Activated CD4-positive, alpha-beta T cell treated with anti-CD3 and anti-CD28 coated beads, Interleukin-2, amount 10 ng/mL, durations not matched to agents 24 days and 14 days (primary cell): Measurements from ENCODE around the gene MYOZ3. TPM values are rescaled to one million over a fixed set of nuclear protein-coding genes. Genes with fewer than 3 reads are reported as not detected.

Experiments
- DNase-seq: peaks from one replicate; pipeline ENCODE4 v3.0.0; 2022
- H3K27ac Mint-ChIP-seq: one replicate; pipeline ENCODE4 v1.8.0; 2022; ENCODE audit warnings: mild to moderate bottlenecking, mixed read lengths
- H3K27me3 Mint-ChIP-seq: one replicate; pipeline ENCODE4 v1.8.0; 2022; ENCODE audit warnings: mixed read lengths
- H3K36me3 Mint-ChIP-seq: one replicate; pipeline ENCODE4 v1.8.0; 2022; ENCODE audit warnings: low read depth, mild to moderate bottlenecking, mixed read lengths
- H3K4me1 Mint-ChIP-seq: one replicate; pipeline ENCODE4 v1.8.0; 2021; ENCODE audit warnings: mixed read lengths
- H3K4me3 Mint-ChIP-seq: one replicate; pipeline ENCODE4 v1.8.0; 2022; ENCODE audit warnings: mild to moderate bottlenecking, moderate library complexity, mixed read lengths
- H3K9me3 Mint-ChIP-seq: one replicate; pipeline ENCODE4 v1.8.0; 2021; ENCODE audit warnings: mixed read lengths
- intact Hi-C: fragments of 100-400 bp; cut with micrococcal nuclease; formaldehyde crosslinking; loops from one replicate; pipeline ENCODE4 v1.15.1; 2023
- total RNA-seq: library from RNA; stranded (reverse); gene quantifications from 2 replicates; pipeline ENCODE4 v1.2.3, GENCODE V29; 2022

Gene MYOZ3
- total RNA-seq, 1 donor from 2014 or later, result 0.07 TPM

DNA sequence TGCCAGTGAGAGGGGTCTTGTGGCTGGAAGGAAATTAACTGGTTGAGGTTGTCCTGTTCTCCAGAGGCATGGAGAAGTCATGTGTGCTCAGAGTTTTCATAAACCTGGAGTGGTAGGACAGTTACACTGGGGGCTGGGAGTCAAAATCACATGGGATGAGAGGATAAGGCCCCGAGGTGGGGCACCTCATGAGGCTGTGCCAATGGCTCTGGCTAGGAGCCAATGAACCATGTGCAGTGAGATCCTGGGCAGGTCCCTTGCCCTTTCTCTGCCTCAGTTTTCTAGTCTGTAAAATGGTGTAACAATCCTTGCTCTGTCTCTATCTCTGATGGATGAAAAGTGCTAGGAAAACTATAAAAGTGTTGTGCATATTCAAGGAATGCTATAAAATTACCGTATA, 27.6 kb upstream of the MYOZ3 start:
- Mint-ChIP-seq H3K27ac (no peak overlapping the region), H3K4me3 (no peak overlapping the region), H3K27me3 (peaks cover 19% of the 10 kb centered on the region), H3K4me1 (no peaks in the 10 kb centered on the region), H3K36me3 (no peaks in the 10 kb centered on the region), H3K9me3 (no peaks in the 10 kb centered on the region)
- intact Hi-C loops, result no loop called here
- no peak for DNase-seq

DNA sequence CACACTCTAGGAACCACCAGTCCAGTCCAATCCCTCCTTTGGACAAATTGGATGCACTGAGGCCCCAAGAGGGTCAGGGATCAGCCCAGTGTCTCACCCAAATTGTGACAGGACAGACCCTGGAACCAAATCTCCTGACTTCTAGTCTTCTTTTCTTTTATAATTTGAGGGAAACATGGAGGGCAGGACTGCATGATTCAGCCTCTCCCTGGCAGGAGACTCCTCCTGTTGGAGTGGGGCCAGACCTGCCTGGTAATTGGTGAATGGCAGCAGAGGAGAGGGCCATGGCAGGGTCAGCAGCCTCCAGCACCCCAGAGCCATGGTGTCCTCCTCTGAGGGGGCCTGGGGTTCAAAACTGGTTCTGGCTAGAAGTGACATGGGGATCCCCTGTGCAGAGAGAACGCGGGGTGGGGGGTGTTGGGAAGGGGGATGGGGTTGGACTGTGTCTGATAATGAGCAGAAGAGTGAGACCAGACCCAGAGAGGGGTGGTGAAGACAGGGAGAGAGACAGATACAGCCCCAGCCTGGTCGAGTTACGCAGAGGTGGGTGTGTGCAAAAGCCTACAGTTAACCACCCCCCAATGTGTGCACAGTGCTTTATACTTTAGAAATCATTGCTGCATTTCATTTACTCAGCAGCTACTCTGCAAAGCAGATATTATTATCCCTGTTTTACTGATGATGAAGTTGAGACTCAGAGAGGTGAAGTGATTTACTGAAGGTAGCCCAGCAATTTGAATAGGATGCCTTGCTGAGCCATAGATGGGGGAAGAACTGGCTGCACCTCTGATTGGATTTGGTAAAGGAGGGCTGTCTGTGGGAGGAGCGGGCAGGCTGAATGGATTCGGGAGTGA, 24.4 kb upstream of the MYOZ3 start:
- DNase-seq, result no peak
- H3K27me3 Mint-ChIP-seq, result peaks cover 21% of the 10 kb centered on the region
- no peaks in the 10 kb centered on the region for H3K9me3 Mint-ChIP-seq
- no peak overlapping the region for H3K4me3 Mint-ChIP-seq
- no peaks in the 10 kb centered on the region for H3K36me3 Mint-ChIP-seq
- H3K4me1 Mint-ChIP-seq, result no peaks in the 10 kb centered on the region
- H3K27ac Mint-ChIP-seq, result no peak overlapping the region
- intact Hi-C loops, result no loop called here

DNA sequence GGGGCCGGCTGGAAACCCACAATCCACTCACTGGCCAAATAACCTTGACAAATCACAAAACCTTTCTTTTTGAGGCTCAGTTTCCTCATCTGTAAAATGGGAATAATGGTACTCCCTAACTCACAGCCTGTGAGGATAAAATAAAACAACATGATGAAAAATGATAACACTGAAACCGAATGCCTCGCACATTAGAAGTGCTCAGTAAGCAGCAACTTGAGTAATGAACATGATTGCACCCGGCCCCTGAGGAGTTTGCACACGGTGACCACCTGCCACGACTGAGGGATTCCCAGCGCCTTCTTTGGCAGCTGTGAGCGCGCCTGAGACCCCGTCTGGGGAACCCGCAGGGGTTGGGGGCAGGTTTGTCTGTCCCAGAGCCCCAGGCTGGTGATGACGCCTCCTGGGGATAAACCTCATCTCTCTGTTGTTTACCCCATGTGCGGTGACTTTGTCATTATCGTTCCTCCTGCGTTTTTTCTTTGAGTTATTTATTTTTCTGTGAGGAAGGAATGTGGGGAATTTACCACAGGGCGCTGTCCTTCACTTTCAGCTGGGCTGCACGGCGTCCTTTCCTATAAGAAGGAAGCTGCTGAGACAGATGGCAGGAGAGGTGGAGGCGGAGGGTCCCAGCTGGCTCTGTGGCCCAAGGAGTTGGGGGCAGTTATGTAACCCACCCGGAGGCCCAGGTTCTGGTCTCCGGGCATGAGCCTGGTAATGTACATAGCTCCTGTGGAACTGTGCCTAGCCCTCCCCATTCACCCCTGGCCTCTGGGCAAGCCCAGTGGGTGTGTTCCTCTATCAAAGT, 23.6 kb upstream of the MYOZ3 start:
- H3K4me1 Mint-ChIP-seq, result no peaks in the 10 kb centered on the region
- no peak overlapping the region for H3K27ac Mint-ChIP-seq
- intact Hi-C loops, result no loop called here

DNA sequence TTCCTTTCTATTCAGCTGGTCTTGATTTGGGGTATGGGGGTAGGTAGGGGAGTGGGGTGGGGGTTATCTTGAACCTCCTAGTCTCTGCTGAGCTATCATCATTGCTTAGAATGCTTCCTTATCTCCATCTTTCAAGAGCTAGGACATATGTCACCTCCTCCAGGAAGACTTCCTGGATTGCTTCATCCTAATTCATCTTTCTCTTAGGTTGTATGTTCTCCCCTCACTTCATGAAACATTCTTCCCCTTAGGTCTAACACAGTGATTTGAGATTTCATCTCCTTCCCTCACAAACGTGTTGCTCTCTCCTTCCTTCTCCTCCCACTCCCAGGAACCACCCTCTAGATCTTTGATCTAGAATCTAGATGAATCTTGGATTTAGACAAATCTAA, 23.0 kb upstream of the MYOZ3 start:
- no peak for DNase-seq
- Mint-ChIP-seq H3K4me3 (no peak overlapping the region), H3K27me3 (peaks cover 21% of the 10 kb centered on the region), H3K4me1 (no peaks in the 10 kb centered on the region), H3K36me3 (no peaks in the 10 kb centered on the region), H3K9me3 (no peaks in the 10 kb centered on the region), H3K27ac (no peak overlapping the region)
- intact Hi-C loops, result no loop called here

More for the DNA sequence above, 23.6 kb upstream of the MYOZ3 start:
- DNase-seq, result no peak
- no peak overlapping the region for H3K4me3 Mint-ChIP-seq
- H3K36me3 Mint-ChIP-seq, result no peaks in the 10 kb centered on the region
- H3K27me3 Mint-ChIP-seq, result peaks cover 21% of the 10 kb centered on the region
- H3K9me3 Mint-ChIP-seq, result no peaks in the 10 kb centered on the region

DNA sequence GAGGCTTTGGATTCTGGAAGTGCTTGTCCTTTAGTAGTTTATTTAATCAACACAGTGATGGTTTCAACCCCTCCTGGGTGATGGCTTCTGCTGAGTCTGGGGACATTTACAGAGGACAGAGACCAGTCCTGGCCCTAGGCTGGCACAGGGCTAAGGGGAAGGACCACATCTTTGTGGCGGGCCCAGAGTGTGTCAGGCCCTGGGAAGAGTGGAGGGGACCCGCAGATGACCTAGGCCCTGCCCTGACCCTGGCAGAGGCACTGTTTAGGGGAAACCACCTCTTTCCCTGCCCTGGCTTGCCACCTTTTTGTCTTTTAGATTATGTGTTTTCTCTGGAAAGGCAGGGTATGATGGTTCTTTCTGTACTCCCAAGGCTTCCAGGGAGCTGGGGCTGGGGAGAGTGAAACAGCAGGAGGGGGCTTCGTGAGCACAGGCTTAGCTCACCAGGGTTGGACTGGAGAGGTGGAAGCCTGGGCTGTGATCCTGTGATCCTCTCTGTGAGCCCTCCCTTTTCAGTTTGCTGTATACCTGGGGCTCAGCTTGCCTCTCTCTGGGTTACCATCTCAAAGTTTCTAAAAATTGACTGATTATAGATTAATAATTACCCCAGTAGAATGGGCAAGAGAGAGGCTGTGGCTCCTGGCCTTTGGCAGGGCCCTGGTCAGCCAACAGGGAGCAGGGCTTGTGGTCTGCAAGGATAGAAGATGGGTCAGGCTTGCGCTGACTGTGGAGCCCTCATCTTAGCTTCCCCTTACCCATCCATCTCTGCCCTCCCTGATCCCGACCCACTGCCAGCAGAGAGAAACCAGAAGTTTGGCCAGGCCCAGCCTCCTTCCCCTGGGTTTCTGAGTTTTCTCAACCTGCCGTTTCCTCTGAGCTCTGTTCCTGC, 22.3 kb upstream of the MYOZ3 start:
- no peaks in the 10 kb centered on the region for H3K36me3 Mint-ChIP-seq
- no peak overlapping the region for H3K4me3 Mint-ChIP-seq
- no peaks in the 10 kb centered on the region for H3K4me1 Mint-ChIP-seq
- no peaks in the 10 kb centered on the region for H3K9me3 Mint-ChIP-seq
- intact Hi-C loops, result no loop called here
- H3K27me3 Mint-ChIP-seq, result peaks cover 21% of the 10 kb centered on the region
- no peak for DNase-seq
- no peak overlapping the region for H3K27ac Mint-ChIP-seq

DNA sequence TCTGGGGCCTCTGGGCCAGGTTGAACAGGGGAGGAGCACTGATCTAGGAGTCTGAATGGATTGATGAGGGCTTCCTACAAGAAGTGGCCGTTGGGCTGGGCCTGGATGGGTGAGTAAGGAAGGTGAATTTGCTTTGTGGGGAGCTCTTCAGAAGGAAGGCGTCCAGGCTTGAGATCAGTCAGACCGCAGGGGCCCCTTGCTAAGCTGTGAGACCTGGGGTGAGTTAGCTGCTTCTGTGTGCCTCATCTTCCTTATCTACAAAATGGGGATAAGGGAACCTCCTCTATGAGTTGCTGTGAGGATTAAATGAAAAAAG, 21.7 kb upstream of the MYOZ3 start:
- Mint-ChIP-seq H3K9me3 (no peaks in the 10 kb centered on the region), H3K27me3 (peaks cover 24% of the 10 kb centered on the region), H3K4me3 (no peak overlapping the region), H3K4me1 (no peaks in the 10 kb centered on the region), H3K36me3 (no peaks in the 10 kb centered on the region), H3K27ac (no peak overlapping the region)
- DNase-seq, result no peak
- intact Hi-C loops, result no loop called here

DNA sequence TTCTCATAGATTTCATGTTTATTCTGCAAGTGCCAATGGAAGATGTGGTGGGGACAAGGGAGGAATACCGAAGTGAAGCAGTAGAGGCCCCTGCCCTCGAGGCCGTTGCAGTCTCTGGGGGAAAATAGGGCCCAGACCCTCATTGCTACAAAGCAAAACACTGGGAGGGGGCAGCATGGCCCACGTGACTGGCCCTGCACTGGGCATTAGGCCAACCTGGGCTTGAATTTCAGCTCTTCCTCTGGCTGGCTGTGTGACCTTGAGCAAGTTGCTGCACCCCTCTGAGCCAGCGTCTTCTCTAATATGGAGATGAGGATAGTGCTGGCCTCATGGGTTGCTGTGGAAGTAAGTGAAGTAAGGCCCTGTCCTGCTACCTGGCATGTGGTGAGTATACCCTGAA, 21.3 kb upstream of the MYOZ3 start:
- Mint-ChIP-seq H3K27me3 (peaks cover 29% of the 10 kb centered on the region), H3K9me3 (no peaks in the 10 kb centered on the region), H3K27ac (no peak overlapping the region), H3K36me3 (no peaks in the 10 kb centered on the region), H3K4me1 (no peaks in the 10 kb centered on the region), H3K4me3 (no peak overlapping the region)
- DNase-seq, result no peak
- intact Hi-C loops, result no loop called here

DNA sequence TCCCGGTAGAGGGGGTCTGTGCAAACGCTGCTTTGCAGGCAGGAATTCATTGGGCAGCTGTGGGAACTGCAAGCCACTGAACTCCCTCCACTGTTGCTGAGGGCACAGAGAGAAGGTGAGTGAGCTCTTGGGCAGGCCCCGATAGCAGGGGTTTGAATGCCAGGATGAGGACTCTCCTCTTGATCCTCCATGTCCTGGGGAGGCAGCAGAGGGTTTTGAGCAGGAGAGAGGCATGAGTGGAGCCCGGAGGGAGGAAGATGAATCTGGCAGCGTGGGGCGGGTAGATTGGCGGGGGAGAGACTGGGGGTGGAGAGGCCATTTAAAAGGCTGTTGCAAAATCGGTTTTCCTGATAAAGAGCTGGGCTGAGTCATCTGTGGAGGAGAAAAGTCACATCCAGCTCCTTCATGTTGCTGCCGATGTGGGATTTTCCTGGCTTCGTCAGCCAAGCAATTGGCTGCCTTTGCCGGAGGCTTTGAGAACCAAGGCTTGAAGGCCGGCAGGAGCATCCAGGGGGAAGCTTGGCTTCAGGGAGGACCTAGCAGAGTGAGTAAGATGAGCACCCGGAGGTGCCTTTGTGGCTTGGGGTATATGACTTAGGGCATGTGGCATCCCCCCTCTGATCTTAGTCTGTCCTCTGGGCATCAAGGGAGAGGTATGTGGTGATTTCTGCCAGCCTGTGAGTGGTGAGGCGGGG, 20.6 kb upstream of the MYOZ3 start, which contains the start of gene SYNPO:
Gene SYNPO (plus strand): TSS at position 350 of the 695 bp plus-strand sequence. CDS start 7,616 bp downstream, outside the sequence.
- H3K9me3 Mint-ChIP-seq, result no peaks in the 10 kb centered on the region
- no peaks in the 10 kb centered on the region for H3K4me1 Mint-ChIP-seq
- no peak for DNase-seq
- H3K27me3 Mint-ChIP-seq, result peaks cover 29% of the 10 kb centered on the region
- intact Hi-C loops, result no loop called here
- no peak within 1 kb of the TSS for H3K27ac Mint-ChIP-seq
- H3K4me3 Mint-ChIP-seq, result no peak within 1 kb of the TSS
- no peaks in the 10 kb centered on the region for H3K36me3 Mint-ChIP-seq

DNA sequence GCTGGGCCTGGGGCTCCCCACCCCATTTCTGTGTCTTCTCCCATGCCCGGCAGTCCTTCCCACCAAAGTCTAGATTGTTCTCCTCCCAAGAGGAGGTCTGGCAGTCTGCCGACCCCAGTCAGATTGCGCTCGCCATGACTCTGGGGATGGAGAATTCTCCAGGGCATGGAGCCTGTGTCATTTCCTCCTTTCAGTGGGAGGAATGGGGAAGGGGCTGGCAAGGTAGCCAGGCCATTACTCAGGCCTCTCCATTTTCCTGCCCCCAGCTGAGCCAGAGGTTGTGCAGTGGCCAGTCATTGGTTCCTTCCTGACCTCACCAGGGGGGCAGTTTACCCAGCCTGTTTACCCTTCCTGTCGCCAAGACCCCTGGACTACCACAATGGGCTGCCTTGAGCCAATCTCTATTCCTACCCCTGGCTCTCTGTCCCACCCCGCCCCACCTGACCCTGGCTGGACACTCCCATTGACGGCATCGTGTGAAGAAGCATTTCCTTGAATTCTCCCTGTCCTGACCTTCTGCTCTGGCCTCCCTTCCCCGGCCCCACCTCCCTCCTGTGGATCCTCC, 20.0 kb upstream of the MYOZ3 start:
- DNase-seq, result no peak
- no peak overlapping the region for H3K27ac Mint-ChIP-seq
- H3K36me3 Mint-ChIP-seq, result no peaks in the 10 kb centered on the region
- peaks cover 24% of the 10 kb centered on the region for H3K27me3 Mint-ChIP-seq
- no peak overlapping the region for H3K4me3 Mint-ChIP-seq
- no peaks in the 10 kb centered on the region for H3K9me3 Mint-ChIP-seq
- intact Hi-C loops, result no loop called here
- no peaks in the 10 kb centered on the region for H3K4me1 Mint-ChIP-seq

DNA sequence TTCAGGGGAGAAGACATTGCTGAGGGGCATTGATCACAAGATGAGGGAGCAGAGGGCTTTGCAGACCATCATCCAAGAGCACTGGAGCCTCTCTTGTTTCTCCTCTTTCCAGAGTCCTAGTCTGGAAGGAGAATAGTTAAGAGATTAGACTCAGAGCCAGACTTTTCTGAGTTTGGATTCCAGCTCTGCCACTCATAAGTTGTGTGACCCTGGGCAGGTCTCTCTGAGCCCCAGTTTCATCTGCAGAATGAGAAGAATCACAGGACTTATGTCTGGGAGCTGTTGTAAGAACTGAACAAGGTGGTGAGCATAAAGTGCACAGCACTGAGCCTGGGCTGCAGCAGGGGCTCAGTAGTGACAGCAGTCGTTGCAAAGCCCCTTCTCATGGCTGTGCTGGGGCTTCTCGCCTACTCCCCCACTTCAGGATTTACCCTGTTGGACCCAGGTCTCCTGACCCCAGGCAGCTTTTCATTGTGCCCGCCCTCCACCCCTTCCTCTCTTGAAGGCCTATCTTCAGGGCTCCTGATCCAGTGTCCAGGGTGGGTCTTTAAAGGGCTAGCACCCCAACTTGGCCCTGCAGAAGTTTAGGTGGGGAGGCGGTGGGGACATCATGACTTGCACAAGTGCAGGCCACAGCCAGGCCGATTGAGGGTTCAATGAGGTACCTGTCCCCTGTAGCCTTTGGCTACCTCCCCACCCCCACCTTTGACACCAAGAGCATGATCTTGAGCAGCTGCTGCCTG, 19.1 kb upstream of the MYOZ3 start:
- H3K4me3 Mint-ChIP-seq, result no peak overlapping the region
- no peak overlapping the region for H3K27ac Mint-ChIP-seq
- no peak for DNase-seq
- no peaks in the 10 kb centered on the region for H3K4me1 Mint-ChIP-seq
- H3K36me3 Mint-ChIP-seq, result no peaks in the 10 kb centered on the region
- intact Hi-C loops, result no loop called here
- no peaks in the 10 kb centered on the region for H3K9me3 Mint-ChIP-seq
- peaks cover 16% of the 10 kb centered on the region for H3K27me3 Mint-ChIP-seq

DNA sequence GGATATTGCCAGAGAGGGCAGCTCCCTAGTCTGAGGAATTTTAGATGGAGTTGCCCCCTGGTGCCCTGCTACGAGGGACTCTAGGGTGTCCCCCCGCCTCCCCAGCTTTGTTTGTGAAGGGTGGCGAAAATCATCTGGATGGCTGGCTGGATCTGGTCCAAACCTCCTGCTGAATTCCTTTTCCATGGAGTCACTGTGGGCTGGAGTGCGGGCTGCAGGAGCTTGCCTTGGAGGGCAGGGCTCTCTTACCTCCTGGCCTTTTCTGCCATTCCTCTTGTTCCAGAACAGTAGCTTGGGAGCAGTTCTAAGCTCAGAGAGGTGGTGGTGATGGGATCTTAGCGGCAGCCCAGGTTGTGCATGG, 18.5 kb upstream of the MYOZ3 start:
- intact Hi-C loops, result no loop called here
- no peaks in the 10 kb centered on the region for H3K4me1 Mint-ChIP-seq
- H3K27ac Mint-ChIP-seq, result no peak overlapping the region
- no peaks in the 10 kb centered on the region for H3K9me3 Mint-ChIP-seq
- H3K4me3 Mint-ChIP-seq, result no peak overlapping the region
- DNase-seq, result no peak
- H3K27me3 Mint-ChIP-seq, result peaks cover 15% of the 10 kb centered on the region
- H3K36me3 Mint-ChIP-seq, result no peaks in the 10 kb centered on the region

DNA sequence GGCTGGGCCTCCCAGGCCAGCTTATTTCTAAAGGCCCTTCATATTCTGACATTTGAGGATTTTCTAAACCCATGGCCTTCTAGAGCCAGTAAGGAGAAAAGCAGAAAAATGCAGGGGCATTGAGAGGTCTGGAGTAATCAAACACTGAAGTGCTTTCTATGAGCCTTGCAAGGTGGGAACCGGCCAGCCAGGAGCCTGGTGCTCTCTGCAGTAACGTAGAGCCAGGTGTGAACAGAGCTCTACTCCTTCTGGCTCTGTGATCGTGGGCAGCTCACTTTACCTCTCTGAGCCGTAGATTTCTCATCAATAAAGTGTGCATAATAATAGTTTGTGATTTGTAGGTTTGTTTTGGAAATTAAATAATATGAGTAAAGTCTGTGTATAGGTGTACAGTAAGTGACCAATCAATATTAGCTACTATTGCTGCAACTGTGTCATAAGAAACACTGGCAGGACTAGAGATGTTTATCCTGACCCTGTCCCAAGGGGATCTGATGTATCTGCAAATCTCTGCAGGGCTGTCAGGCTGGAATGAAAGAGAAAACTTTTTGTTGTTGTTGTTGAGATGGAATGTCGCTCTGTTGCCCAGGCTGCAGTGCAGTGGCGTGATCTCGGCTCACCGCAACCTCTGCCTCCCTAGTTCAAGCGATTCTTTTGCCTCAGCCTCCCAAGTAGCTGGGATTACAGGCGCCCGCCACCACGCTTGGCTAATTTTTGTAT, 17.9 kb upstream of the MYOZ3 start:
- Mint-ChIP-seq H3K4me3 (no peak overlapping the region), H3K36me3 (no peaks in the 10 kb centered on the region), H3K4me1 (no peaks in the 10 kb centered on the region), H3K27ac (no peak overlapping the region), H3K9me3 (no peaks in the 10 kb centered on the region), H3K27me3 (peaks cover 13% of the 10 kb centered on the region)
- no peak for DNase-seq
- intact Hi-C loops, result no loop called here
